HepG2 (cell line): ENCODE results near the gene MORC3. TPM values are rescaled to one million over a fixed set of nuclear protein-coding genes. Genes with fewer than 3 reads are reported as not detected.
A peak's percentile ranks its signal among the peaks of the same experiment; 100 is the strongest.

Source experiments
- CREM ChIP-seq, 2 experiments: sonication (generic) in 1 of 2; formaldehyde crosslinking in 1 of 2; IDR thresholded peaks; 2 replicates each; pipeline versions ENCODE4 v1.4.0 to v1.6.1; 2016 to 2020; ENCODE audit warnings: antibody characterized with exemption in 1 of 2, mild to moderate bottlenecking in 1 of 2, missing genetic modification reagents in 1 of 2
- FOXK1 ChIP-seq: sonication (generic); formaldehyde crosslinking; IDR thresholded peaks from 2 replicates; pipeline ENCODE4 v1.4.0; 2020; ENCODE audit warnings: low read depth, missing genetic modification reagents, borderline replicate concordance
- GFI1 ChIP-seq: sonication (generic); formaldehyde crosslinking; IDR thresholded peaks from 2 replicates; pipeline ENCODE4 v1.5.0; 2020; ENCODE audit warnings: missing genetic modification reagents, mild to moderate bottlenecking, borderline replicate concordance
- GTF2F1 ChIP-seq: fragments of 150-350 bp; IDR thresholded peaks from 2 replicates; pipeline ENCODE4 v1.6.1; 2014; ENCODE audit warnings: low read length
- HINFP ChIP-seq: sonication (generic); formaldehyde crosslinking; IDR thresholded peaks from 2 replicates; pipeline ENCODE4 v1.4.0; 2020; ENCODE audit warnings: low read depth, mild to moderate bottlenecking, missing genetic modification reagents
- HMGXB3 ChIP-seq: sonication (generic); formaldehyde crosslinking; IDR thresholded peaks from 2 replicates; pipeline ENCODE4 v1.4.0; 2020; ENCODE audit warnings: missing genetic modification reagents, borderline replicate concordance
- HOXD1 ChIP-seq: sonication (generic); formaldehyde crosslinking; IDR thresholded peaks from 2 replicates; pipeline ENCODE4 v1.5.0; 2020; ENCODE audit warnings: missing genetic modification reagents
- NFIC ChIP-seq: IDR thresholded peaks from 2 replicates; pipeline ENCODE4 v1.6.1; 2012; ENCODE audit warnings: mild to moderate bottlenecking, low read length, inconsistent platforms
- NR1H2 ChIP-seq: sonication (generic); formaldehyde crosslinking; IDR thresholded peaks from 2 replicates; pipeline ENCODE4 v1.8.1; 2022; ENCODE audit warnings: low read depth, missing genetic modification reagents, borderline replicate concordance
- POLR2A ChIP-seq, 2 experiments: IDR thresholded peaks; 2 replicates each; pipeline ENCODE4 v1.6.1; 2011; ENCODE audit warnings: low read depth in 2 of 2, low read length in 2 of 2, mild to moderate bottlenecking in 1 of 2, moderate library complexity in 1 of 2; ENCODE audit not compliant: insufficient read depth in 1 of 2
- POLR2G ChIP-seq: fragments of 200-400 bp; formaldehyde crosslinking; IDR thresholded peaks from 2 replicates; pipeline ENCODE4 v1.6.1; 2018; ENCODE audit warnings: mild to moderate bottlenecking, low read depth, low read length, moderate library complexity
- SMYD3 ChIP-seq: sonication (generic); formaldehyde crosslinking; IDR thresholded peaks from 2 replicates; pipeline ENCODE4 v1.8.1; 2023; ENCODE audit warnings: mild to moderate bottlenecking, missing genetic modification reagents
- TP53 ChIP-seq: sonication (generic); formaldehyde crosslinking; conservative IDR thresholded peaks from 2 replicates; pipeline ENCODE4 v1.4.0; 2020; ENCODE audit warnings: missing genetic modification reagents
- ZFAT ChIP-seq: sonication (generic); formaldehyde crosslinking; conservative IDR thresholded peaks from 2 replicates; pipeline ENCODE4 v1.8.1; 2023; ENCODE audit warnings: missing genetic modification reagents, inconsistent platforms
- ZNF24 ChIP-seq: fragments of 450-650 bp; IDR thresholded peaks from 2 replicates; pipeline ENCODE4 v1.6.1; 2017; ENCODE audit warnings: antibody characterized with exemption, mild to moderate bottlenecking
- ZNF432 ChIP-seq: sonication (generic); formaldehyde crosslinking; IDR thresholded peaks from 2 replicates; pipeline ENCODE4 v1.5.0; 2020; ENCODE audit warnings: missing genetic modification reagents, mild to moderate bottlenecking, borderline replicate concordance
- ZNF550 ChIP-seq: sonication (generic); formaldehyde crosslinking; IDR thresholded peaks from 2 replicates; pipeline ENCODE4 v1.4.0; 2020; ENCODE audit warnings: mild to moderate bottlenecking, missing genetic modification reagents, borderline replicate concordance
- ZNF564 ChIP-seq: sonication (generic); formaldehyde crosslinking; IDR thresholded peaks from 2 replicates; pipeline ENCODE4 v1.8.1; 2023; ENCODE audit warnings: mild to moderate bottlenecking, missing genetic modification reagents
- ZNF598 ChIP-seq: sonication (generic); formaldehyde crosslinking; IDR thresholded peaks from 2 replicates; pipeline ENCODE4 v1.5.1; 2020; ENCODE audit warnings: mild to moderate bottlenecking, missing genetic modification reagents, borderline replicate concordance
- ZNF816 ChIP-seq: sonication (generic); formaldehyde crosslinking; IDR thresholded peaks from 2 replicates; pipeline ENCODE4 v1.8.0; 2022; ENCODE audit warnings: missing genetic modification reagents, mild to moderate bottlenecking, borderline replicate concordance
- polyA plus RNA-seq, 8 experiments: library from polyadenylated mRNA; depleted of rRNA in 3 of 8; stranded (reverse) in 7 of 8; unstranded in 1 of 8; fragments of >200 nt; fragmentation: Illumina TruSeq in 4 of 8; extraction: Trizol in 4 of 8; gene quantifications; 2 replicates each; pipeline versions ENCODE4 v1.2.1 to v1.2.3, GENCODE V29; 2011 to 2016; ENCODE audit warnings: low read depth in 4 of 8, missing spikeins in 1 of 8, mixed read lengths in 1 of 8; ENCODE audit not compliant: insufficient read depth in 1 of 8
- total RNA-seq, 5 experiments: library from RNA; depleted of rRNA; stranded (reverse); fragments of >200 nt; fragmentation: Illumina TruSeq; extraction: Trizol; gene quantifications; 2 replicates each; pipeline ENCODE4 v1.2.3, GENCODE V29; 2016; ENCODE audit warnings: low read depth in 1 of 5
- TF ChIP-seq, protein P1 (sequence below): sonication (generic); formaldehyde crosslinking; IDR thresholded peaks from 2 replicates; pipeline ENCODE4 v1.4.0; 2020; ENCODE audit warnings: missing genetic modification reagents

The MORC3 gene
- total and polyA plus RNA-seq, 2 of the 13 experiments (the other 11 are each of a cell fraction or from before 2014, with no cell fraction given) = 12.9 to 19.5 TPM

- peak in 1 of 2 experiments; percentile 58; a peak in 2 of 4 replicates for TF ChIP-seq POLR2A (IDR thresholded peaks at IDR 0.05; ENCODE audit: insufficient read depth in 1 of 2, low read depth in 2 of 2, low read length in 2 of 2)
- peak; percentile 44; the same call in 1 of the 2 replicates for TF ChIP-seq SMYD3 (CRISPR knock-in tag)
- TF ChIP-seq ZNF564 = no peak
- TF ChIP-seq GTF2F1 = no peak
- TF ChIP-seq, protein P1, sequence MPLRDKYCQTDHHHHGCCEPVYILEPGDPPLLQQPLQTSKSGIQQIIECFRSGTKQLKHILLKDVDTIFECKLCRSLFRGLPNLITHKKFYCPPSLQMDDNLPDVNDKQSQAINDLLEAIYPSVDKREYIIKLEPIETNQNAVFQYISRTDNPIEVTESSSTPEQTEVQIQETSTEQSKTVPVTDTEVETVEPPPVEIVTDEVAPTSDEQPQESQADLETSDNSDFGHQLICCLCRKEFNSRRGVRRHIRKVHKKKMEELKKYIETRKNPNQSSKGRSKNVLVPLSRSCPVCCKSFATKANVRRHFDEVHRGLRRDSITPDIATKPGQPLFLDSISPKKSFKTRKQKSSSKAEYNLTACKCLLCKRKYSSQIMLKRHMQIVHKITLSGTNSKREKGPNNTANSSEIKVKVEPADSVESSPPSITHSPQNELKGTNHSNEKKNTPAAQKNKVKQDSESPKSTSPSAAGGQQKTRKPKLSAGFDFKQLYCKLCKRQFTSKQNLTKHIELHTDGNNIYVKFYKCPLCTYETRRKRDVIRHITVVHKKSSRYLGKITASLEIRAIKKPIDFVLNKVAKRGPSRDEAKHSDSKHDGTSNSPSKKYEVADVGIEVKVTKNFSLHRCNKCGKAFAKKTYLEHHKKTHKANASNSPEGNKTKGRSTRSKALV (CRISPR knock-in tag) = 0 out of 2 replicates have a peak, but pooled peaks have one; percentile 38
- no peak for TF ChIP-seq NR1H2
- TF ChIP-seq ZNF550 (CRISPR knock-in tag) = no peak
- TF ChIP-seq FOXK1 (CRISPR knock-in tag) = no peak
- TF ChIP-seq NFIC = no peak
- TF ChIP-seq ZNF598 (CRISPR knock-in tag) = no peak
- TF ChIP-seq ZFAT (CRISPR knock-in tag) = peak; percentile 88
- 0 out of 2 replicates have a peak, but pooled peaks have one; percentile 43 for TF ChIP-seq ZNF816 (CRISPR knock-in tag)
- TF ChIP-seq ZNF432 (CRISPR knock-in tag) = no peak
- TF ChIP-seq POLR2G = peak; percentile 3; the same call in 1 of the 2 replicates
- no peak for TF ChIP-seq GFI1
- no peak for TF ChIP-seq HOXD1 (CRISPR knock-in tag)
- TF ChIP-seq CREM (IDR thresholded peaks at IDR 0.05) = no peak
- TF ChIP-seq CREM (CRISPR knock-in tag; IDR thresholded peaks at IDR 0.05) = no peak
- no peak for TF ChIP-seq HMGXB3 (CRISPR knock-in tag)
- no peak for TF ChIP-seq ZNF24
- no peak for TF ChIP-seq HINFP
- no peak for TF ChIP-seq TP53 (CRISPR knock-in tag)
Observed at GRCh38 chr21:36320421-36321324, 676 bp downstream of the MORC3 start (continued).
